Glutamatergic neuron (in vitro differentiated cells): ENCODE measurements around the gene PMEL. TPM values are rescaled to one million over a fixed set of nuclear protein-coding genes. Genes with fewer than 3 reads are reported as not detected.

Experiments used
- DNase-seq: peaks from one replicate; pipeline ENCODE4 v3.0.0; 2022
- H3K27ac Mint-ChIP-seq: one replicate; pipeline ENCODE4 v1.8.0; 2020; ENCODE audit warnings: mild to moderate bottlenecking, mixed read lengths, inconsistent platforms; ENCODE audit not compliant: unreplicated experiment
- H3K27me3 Mint-ChIP-seq: one replicate; pipeline ENCODE4 v1.8.0; 2020; ENCODE audit warnings: mild to moderate bottlenecking, moderate library complexity, mixed read lengths, inconsistent platforms; ENCODE audit not compliant: unreplicated experiment
- H3K36me3 Mint-ChIP-seq: one replicate; pipeline ENCODE4 v1.8.0; 2020; ENCODE audit warnings: mild to moderate bottlenecking, mixed read lengths, inconsistent platforms; ENCODE audit not compliant: unreplicated experiment
- H3K4me1 Mint-ChIP-seq: one replicate; pipeline ENCODE4 v1.8.0; 2020; ENCODE audit warnings: mild to moderate bottlenecking, low read depth, mixed read lengths, inconsistent platforms; ENCODE audit not compliant: unreplicated experiment
- H3K4me3 Mint-ChIP-seq: one replicate; pipeline ENCODE4 v1.8.0; 2020; ENCODE audit warnings: mild to moderate bottlenecking, mixed read lengths, inconsistent platforms; ENCODE audit not compliant: unreplicated experiment
- H3K9me3 Mint-ChIP-seq: one replicate; pipeline ENCODE4 v1.8.0; 2020; ENCODE audit warnings: mild to moderate bottlenecking, moderate library complexity, mixed read lengths, inconsistent platforms; ENCODE audit not compliant: unreplicated experiment
- CTCF ChIP-seq: fragments of 200-600 bp; sonication (generic); IDR thresholded peaks from one replicate; pipeline ENCODE4 v1.5.0; 2021; ENCODE audit not compliant: partially characterized antibody, unreplicated experiment
- total RNA-seq: library from RNA; stranded (reverse); fragmentation: NEBNext Ultra II Directional; extraction: Animal tissue kit (Norgen Biotek cat#: 25700); gene quantifications from one replicate; pipeline ENCODE4 v1.2.1, GENCODE V29; 2021; ENCODE audit not compliant: unreplicated experiment

Gene PMEL
- total RNA-seq, 1 donor from 2014 or later = 851 TPM

GRCh38 chr12:55942577-55943136, 23.2 kb downstream of the PMEL start:
- Mint-ChIP-seq H3K27ac (no peak overlapping the region), H3K36me3 (peaks cover 10% of the 10 kb centered on the region), H3K4me3 (peak overlapping the region; percentile 13), H3K4me1 (peaks cover 10% of the 10 kb centered on the region), H3K27me3 (peaks cover 5% of the 10 kb centered on the region), H3K9me3 (peaks cover 9% of the 10 kb centered on the region)
- no peak for DNase-seq
- TF ChIP-seq CTCF = no peak

GRCh38 chr12:55942055-55942454, 23.8 kb downstream of the PMEL start:
- Mint-ChIP-seq H3K27ac (no peak overlapping the region), H3K4me1 (peaks cover 11% of the 10 kb centered on the region), H3K36me3 (peaks cover 10% of the 10 kb centered on the region), H3K27me3 (peaks cover 5% of the 10 kb centered on the region), H3K4me3 (no peak overlapping the region), H3K9me3 (peaks cover 9% of the 10 kb centered on the region)
- no peak for TF ChIP-seq CTCF
- DNase-seq = no peak

GRCh38 chr12:55940065-55940732, 25.6 kb downstream of the PMEL start:
- peak overlapping the region; percentile 49 for H3K27ac Mint-ChIP-seq
- DNase-seq = peak; percentile 89
- peaks cover 11% of the 10 kb centered on the region for H3K9me3 Mint-ChIP-seq
- H3K27me3 Mint-ChIP-seq = peaks cover 5% of the 10 kb centered on the region
- TF ChIP-seq CTCF = peak; percentile 83
- peak overlapping the region; percentile 53 for H3K4me3 Mint-ChIP-seq
- peaks cover 10% of the 10 kb centered on the region for H3K36me3 Mint-ChIP-seq
- H3K4me1 Mint-ChIP-seq = peaks cover 26% of the 10 kb centered on the region

GRCh38 chr12:55938826-55939501, 26.9 kb downstream of the PMEL start:
- Mint-ChIP-seq H3K9me3 (peaks cover 12% of the 10 kb centered on the region), H3K36me3 (peaks cover 10% of the 10 kb centered on the region), H3K4me1 (peaks cover 35% of the 10 kb centered on the region), H3K27me3 (peaks cover 6% of the 10 kb centered on the region), H3K27ac (no peak overlapping the region), H3K4me3 (no peak overlapping the region)
- TF ChIP-seq CTCF = no peak
- DNase-seq = no peak

- peaks cover 14% of the 10 kb centered on the region for H3K9me3 Mint-ChIP-seq
- H3K4me1 Mint-ChIP-seq = peaks cover 41% of the 10 kb centered on the region
- H3K27ac Mint-ChIP-seq = peak overlapping the region; percentile 18
- no peak for TF ChIP-seq CTCF
- no peak for DNase-seq
- no peak overlapping the region for H3K4me3 Mint-ChIP-seq
- H3K36me3 Mint-ChIP-seq = peaks cover 10% of the 10 kb centered on the region
- H3K27me3 Mint-ChIP-seq = peaks cover 6% of the 10 kb centered on the region
Measured at GRCh38 chr12:55937981-55938380, 27.9 kb downstream of the PMEL start.
